ENCODE measurements around the gene PRSS23.

- TF ChIP-seq POLR2AphosphoS5 (IDR thresholded peaks at IDR 0.05): no peak
- TF ChIP-seq CTCF (IDR thresholded peaks at IDR 0.05): no peak
- no peak for TF ChIP-seq POLR2A (IDR thresholded peaks at IDR 0.05; ENCODE audit: low read depth)
- no peak for TF ChIP-seq EP300 (IDR thresholded peaks at IDR 0.05)
These were observed 7.0 kb upstream of the PRSS23 start for GRCh38 chr11:86793307-86793706.

Measured in esophagus muscularis mucosa (tissue), 4 donors.